GM18505 (cell line): ENCODE data around the gene UCK1.
"Not testable (repeated sequence)": the region's sequence is repeated elsewhere in the genome, so short reads cannot be mapped to it uniquely, and the experiment has no call there.

Experiments
- ATAC-seq: cut with Tn5 transposase; IDR thresholded peaks from one replicate; pipeline ENCODE4 v1.9.1; 2021; ENCODE audit not compliant: unreplicated experiment
- POLR2A ChIP-seq: IDR thresholded peaks from 4 replicates; pipeline ENCODE4 v1.6.1; 2011; ENCODE audit warnings: borderline replicate concordance; ENCODE audit not compliant: insufficient read depth, insufficient read length; ENCODE audit errors: extremely low read depth

Gene UCK1

GRCh38 chr9:131562032-131562959, 31.2 kb upstream of the UCK1 start:
- no peak for TF ChIP-seq POLR2A
- ATAC-seq: no peak

GRCh38 chr9:131559421-131560000, 28.4 kb upstream of the UCK1 start:
- no peak for TF ChIP-seq POLR2A
- ATAC-seq: no peak

- no peak for TF ChIP-seq POLR2A
- ATAC-seq: no peak
Observed at GRCh38 chr9:131557855-131558548, 26.9 kb upstream of the UCK1 start.

GRCh38 chr9:131555841-131556673, 25.0 kb upstream of the UCK1 start:
- ATAC-seq: no peak
- TF ChIP-seq POLR2A: no peak

GRCh38 chr9:131554843-131555351, 23.8 kb upstream of the UCK1 start:
- no peak for ATAC-seq
- no peak for TF ChIP-seq POLR2A

GRCh38 chr9:131554087-131554842, 23.2 kb upstream of the UCK1 start:
- no peak for TF ChIP-seq POLR2A

GRCh38 chr9:131552030-131552429, 21.0 kb upstream of the UCK1 start:
- no peak for ATAC-seq

More at GRCh38 chr9:131554087-131554842, 23.2 kb upstream of the UCK1 start:
- ATAC-seq: no peak

GRCh38 chr9:131550465-131550864, 19.4 kb upstream of the UCK1 start:
- ATAC-seq: not testable (repeated sequence)

More at GRCh38 chr9:131552030-131552429, 21.0 kb upstream of the UCK1 start:
- TF ChIP-seq POLR2A: no peak

- not testable (repeated sequence) for ATAC-seq
Observed at GRCh38 chr9:131549186-131549585, 18.1 kb upstream of the UCK1 start.

GRCh38 chr9:131546336-131547084, 15.4 kb upstream of the UCK1 start:
- no peak for TF ChIP-seq POLR2A
- no peak for ATAC-seq

GRCh38 chr9:131545786-131546335, 14.8 kb upstream of the UCK1 start:
- ATAC-seq: no peak
- TF ChIP-seq POLR2A: no peak

- TF ChIP-seq POLR2A: no peak
- ATAC-seq: no peak
Observed at GRCh38 chr9:131545003-131545785, 14.1 kb upstream of the UCK1 start, which contains the start of gene PRRT1B. PRRT1B (plus strand) TSS chr9:131545523; CDS start chr9:131545616, 93 bp downstream.
